ENCODE data around the gene TAPBPL.

DNA sequence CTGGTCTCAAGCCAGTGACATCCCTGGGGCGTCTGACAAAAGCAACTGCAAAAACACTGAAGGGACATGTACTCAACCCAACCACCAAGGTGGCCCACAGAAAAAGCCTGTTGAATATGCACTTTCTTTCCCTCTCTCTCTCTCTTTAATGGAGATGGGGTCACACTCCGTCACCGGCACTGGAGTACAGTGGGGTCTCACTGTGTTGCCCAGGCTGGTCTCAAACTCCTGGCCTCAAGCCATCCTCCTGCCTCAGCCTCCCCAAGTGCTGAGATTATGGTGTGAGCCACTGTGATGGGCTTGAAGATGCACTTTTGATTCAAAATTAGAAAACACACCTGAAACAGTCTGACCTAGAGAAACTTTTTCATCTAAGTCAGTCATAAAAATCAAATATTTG lies 14.3 kb upstream of the TAPBPL start:
- TF ChIP-seq, protein P1, sequence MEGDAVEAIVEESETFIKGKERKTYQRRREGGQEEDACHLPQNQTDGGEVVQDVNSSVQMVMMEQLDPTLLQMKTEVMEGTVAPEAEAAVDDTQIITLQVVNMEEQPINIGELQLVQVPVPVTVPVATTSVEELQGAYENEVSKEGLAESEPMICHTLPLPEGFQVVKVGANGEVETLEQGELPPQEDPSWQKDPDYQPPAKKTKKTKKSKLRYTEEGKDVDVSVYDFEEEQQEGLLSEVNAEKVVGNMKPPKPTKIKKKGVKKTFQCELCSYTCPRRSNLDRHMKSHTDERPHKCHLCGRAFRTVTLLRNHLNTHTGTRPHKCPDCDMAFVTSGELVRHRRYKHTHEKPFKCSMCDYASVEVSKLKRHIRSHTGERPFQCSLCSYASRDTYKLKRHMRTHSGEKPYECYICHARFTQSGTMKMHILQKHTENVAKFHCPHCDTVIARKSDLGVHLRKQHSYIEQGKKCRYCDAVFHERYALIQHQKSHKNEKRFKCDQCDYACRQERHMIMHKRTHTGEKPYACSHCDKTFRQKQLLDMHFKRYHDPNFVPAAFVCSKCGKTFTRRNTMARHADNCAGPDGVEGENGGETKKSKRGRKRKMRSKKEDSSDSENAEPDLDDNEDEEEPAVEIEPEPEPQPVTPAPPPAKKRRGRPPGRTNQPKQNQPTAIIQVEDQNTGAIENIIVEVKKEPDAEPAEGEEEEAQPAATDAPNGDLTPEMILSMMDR (IDR thresholded peaks at IDR 0.05 in 8 of 11, conservative IDR thresholded peaks at IDR 0.05 in 3 of 11) = no peak
- TF ChIP-seq POLR2AphosphoS5 (IDR thresholded peaks at IDR 0.05) = no peak
